DND-41 (cell line): Measurements from ENCODE around the gene VPS18.

Source experiments
- ATAC-seq: fragments of 200-7000 bp; cut with Tn5 transposase; 3 replicates; pipeline ENCODE4 v1.9.1; 2021; ENCODE audit warnings: low read depth; ENCODE audit not compliant: insufficient read depth
- DNase-seq: peaks from one replicate; pipeline ENCODE4 v3.0.0-alpha.2; 2020
- H2AFZ ChIP-seq: 2 replicates; pipeline ENCODE4 v1.6.0; 2012; ENCODE audit warnings: low read depth, low read length
- H3K27ac ChIP-seq: 2 replicates; pipeline ENCODE4 v1.5.1; 2012; ENCODE audit warnings: low read length, inconsistent platforms
- H3K27me3 ChIP-seq: fragments of 200-600 bp; sonication (generic); 2 replicates; pipeline ENCODE4 v1.6.0; 2012; ENCODE audit warnings: low read length, mild to moderate bottlenecking, inconsistent platforms; ENCODE audit not compliant: insufficient read depth, poor library complexity
- H3K36me3 ChIP-seq: 2 replicates; pipeline ENCODE4 v1.5.1; 2012; ENCODE audit warnings: low read length, inconsistent platforms; ENCODE audit not compliant: insufficient read depth
- H3K4me1 ChIP-seq: 2 replicates; pipeline ENCODE4 v1.5.1; 2012; ENCODE audit warnings: mild to moderate bottlenecking, low read length; ENCODE audit not compliant: insufficient read depth
- H3K4me2 ChIP-seq: 2 replicates; pipeline ENCODE4 v1.6.0; 2012; ENCODE audit warnings: mild to moderate bottlenecking, moderate library complexity, low read length, inconsistent platforms; ENCODE audit not compliant: insufficient read depth
- H3K4me3 ChIP-seq, 2 experiments: fragments of 200-600 bp in 1 of 2; shearing (Covaris generic) in 1 of 2; 2 replicates each; pipeline ENCODE4 v1.5.1; 2012 to 2016; ENCODE audit warnings: inconsistent platforms in 2 of 2, low read length in 2 of 2, mild to moderate bottlenecking in 2 of 2, low read depth in 1 of 2, moderate library complexity in 1 of 2
- H3K79me2 ChIP-seq: 2 replicates; pipeline ENCODE4 v1.6.0; 2012; ENCODE audit warnings: low read length, inconsistent platforms; ENCODE audit not compliant: insufficient read depth
- H3K9ac ChIP-seq: 2 replicates; pipeline ENCODE4 v1.6.0; 2012; ENCODE audit warnings: low read depth, mild to moderate bottlenecking, inconsistent platforms, low read length, moderate library complexity
- H3K9me3 ChIP-seq: 2 replicates; pipeline ENCODE4 v1.5.1; 2012; ENCODE audit warnings: low read length, moderate library complexity, mild to moderate bottlenecking, inconsistent platforms; ENCODE audit not compliant: insufficient read depth, severe bottlenecking
- H4K20me1 ChIP-seq: 2 replicates; pipeline ENCODE4 v1.6.0; 2012; ENCODE audit warnings: low read length; ENCODE audit not compliant: insufficient read depth
- EZH2 ChIP-seq: IDR thresholded peaks from 3 replicates; pipeline ENCODE4 v1.6.1; 2012; ENCODE audit warnings: borderline replicate concordance, low read depth, mild to moderate bottlenecking, moderate library complexity, low read length, inconsistent platforms; ENCODE audit not compliant: severe bottlenecking
- TF ChIP-seq, protein P1 (sequence below): IDR thresholded peaks from 2 replicates; pipeline ENCODE4 v1.5.1; 2012; ENCODE audit warnings: borderline replicate concordance, low read length, moderate library complexity, mild to moderate bottlenecking; ENCODE audit not compliant: poor library complexity, severe bottlenecking; ENCODE audit errors: extremely low read depth

Gene VPS18

GRCh38 chr15:40911141-40911540 is 16.9 kb downstream of the VPS18 start:
- Histone ChIP-seq H3K36me3 (no peaks in the 10 kb centered on the region), H3K4me3 (no peak overlapping the region), H4K20me1 (no peaks in the 10 kb centered on the region), H3K9me3 (no peaks in the 10 kb centered on the region), H3K27ac (no peak overlapping the region), H3K79me2 (no peaks in the 10 kb centered on the region), H3K9ac (no peak overlapping the region), H3K4me2 (no peak overlapping the region), H3K27me3 (no peaks in the 10 kb centered on the region), H2AFZ (no peak overlapping the region), H3K4me1 (peaks cover 14% of the 10 kb centered on the region)
- ATAC-seq (no peak), DNase-seq (no peak)
- no peak for TF ChIP-seq EZH2
- TF ChIP-seq, protein P1, sequence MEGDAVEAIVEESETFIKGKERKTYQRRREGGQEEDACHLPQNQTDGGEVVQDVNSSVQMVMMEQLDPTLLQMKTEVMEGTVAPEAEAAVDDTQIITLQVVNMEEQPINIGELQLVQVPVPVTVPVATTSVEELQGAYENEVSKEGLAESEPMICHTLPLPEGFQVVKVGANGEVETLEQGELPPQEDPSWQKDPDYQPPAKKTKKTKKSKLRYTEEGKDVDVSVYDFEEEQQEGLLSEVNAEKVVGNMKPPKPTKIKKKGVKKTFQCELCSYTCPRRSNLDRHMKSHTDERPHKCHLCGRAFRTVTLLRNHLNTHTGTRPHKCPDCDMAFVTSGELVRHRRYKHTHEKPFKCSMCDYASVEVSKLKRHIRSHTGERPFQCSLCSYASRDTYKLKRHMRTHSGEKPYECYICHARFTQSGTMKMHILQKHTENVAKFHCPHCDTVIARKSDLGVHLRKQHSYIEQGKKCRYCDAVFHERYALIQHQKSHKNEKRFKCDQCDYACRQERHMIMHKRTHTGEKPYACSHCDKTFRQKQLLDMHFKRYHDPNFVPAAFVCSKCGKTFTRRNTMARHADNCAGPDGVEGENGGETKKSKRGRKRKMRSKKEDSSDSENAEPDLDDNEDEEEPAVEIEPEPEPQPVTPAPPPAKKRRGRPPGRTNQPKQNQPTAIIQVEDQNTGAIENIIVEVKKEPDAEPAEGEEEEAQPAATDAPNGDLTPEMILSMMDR: no peak

GRCh38 chr15:40911693-40912092 is 17.4 kb downstream of the VPS18 start:
- no peaks in the 10 kb centered on the region for H4K20me1 ChIP-seq
- no peaks in the 10 kb centered on the region for H3K36me3 ChIP-seq
- no peak overlapping the region for H3K9ac ChIP-seq
- no peak overlapping the region for H2AFZ ChIP-seq
- H3K27ac ChIP-seq: no peak overlapping the region
- no peaks in the 10 kb centered on the region for H3K79me2 ChIP-seq
- ATAC-seq (no peak), DNase-seq (no peak)
- peaks cover 8% of the 10 kb centered on the region for H3K4me1 ChIP-seq
- TF ChIP-seq, protein P1: no peak
- no peak for TF ChIP-seq EZH2
- H3K4me3 ChIP-seq: no peak overlapping the region
- no peaks in the 10 kb centered on the region for H3K9me3 ChIP-seq
- no peaks in the 10 kb centered on the region for H3K27me3 ChIP-seq
- no peak overlapping the region for H3K4me2 ChIP-seq

- no peak for DNase-seq
- H3K79me2 ChIP-seq: no peaks in the 10 kb centered on the region
- H3K9ac ChIP-seq: no peak overlapping the region
- H3K4me3 ChIP-seq: no peak overlapping the region
- H3K9me3 ChIP-seq: no peaks in the 10 kb centered on the region
- no peak for ATAC-seq
- no peak overlapping the region for H2AFZ ChIP-seq
- no peak overlapping the region for H3K27ac ChIP-seq
- no peaks in the 10 kb centered on the region for H4K20me1 ChIP-seq
- H3K27me3 ChIP-seq: no peaks in the 10 kb centered on the region
- TF ChIP-seq, protein P1: no peak
- TF ChIP-seq EZH2: no peak
- no peak overlapping the region for H3K4me2 ChIP-seq
- H3K36me3 ChIP-seq: no peaks in the 10 kb centered on the region
- H3K4me1 ChIP-seq: 0 out of 2 replicates have a peak, but pooled peaks cover under 1% of the 10 kb centered on the region
These were observed 18.2 kb downstream of the VPS18 start for GRCh38 chr15:40912478-40912877.

DNA sequence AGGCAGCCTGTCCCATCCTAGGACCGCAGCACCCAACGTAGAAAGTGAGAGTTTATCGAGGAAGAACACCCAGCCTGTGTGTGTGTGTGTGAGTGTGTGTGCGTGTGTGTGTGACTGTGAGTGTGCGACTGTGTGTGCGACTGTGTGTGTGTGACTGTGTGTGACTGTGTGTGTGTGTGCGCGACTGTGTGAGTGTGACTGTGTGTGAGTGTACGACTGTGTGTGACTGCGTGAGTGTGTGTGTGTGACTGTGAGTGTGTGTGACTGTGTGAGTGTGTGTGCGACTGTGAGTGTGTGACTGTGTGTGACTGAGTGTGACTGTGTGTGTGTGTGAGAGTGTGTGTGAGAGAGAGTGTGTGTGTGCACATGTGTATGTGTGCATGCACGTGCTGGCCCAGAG is 19.8 kb downstream of the VPS18 start:
- H3K4me2 ChIP-seq: no peak overlapping the region
- TF ChIP-seq, protein P1: no peak
- TF ChIP-seq EZH2: no peak
- no peaks in the 10 kb centered on the region for H3K79me2 ChIP-seq
- DNase-seq (no peak), ATAC-seq (no peak)
- no peak overlapping the region for H3K4me3 ChIP-seq
- H3K9ac ChIP-seq: no peak overlapping the region
- no peaks in the 10 kb centered on the region for H3K4me1 ChIP-seq
- no peaks in the 10 kb centered on the region for H3K27me3 ChIP-seq
- H3K27ac ChIP-seq: no peak overlapping the region
- H3K36me3 ChIP-seq: no peaks in the 10 kb centered on the region
- H4K20me1 ChIP-seq: no peaks in the 10 kb centered on the region
- no peaks in the 10 kb centered on the region for H3K9me3 ChIP-seq
- no peak overlapping the region for H2AFZ ChIP-seq
